HG02798 (cell line): ENCODE data around the gene TXK.
A peak's percentile ranks its signal among the peaks of the same experiment; 100 is the strongest.

Source experiments
- ATAC-seq: cut with Tn5 transposase; IDR thresholded peaks from one replicate; pipeline ENCODE4 v1.9.1; 2021; ENCODE audit warnings: mild to moderate bottlenecking; ENCODE audit not compliant: unreplicated experiment, poor library complexity

TXK gene

GRCh38 chr4:48138936-48139335, 4.9 kb upstream of the TXK start:
- peak; percentile 83 for ATAC-seq

GRCh38 chr4:48138511-48138910, 4.5 kb upstream of the TXK start:
- ATAC-seq: no peak

DNA sequence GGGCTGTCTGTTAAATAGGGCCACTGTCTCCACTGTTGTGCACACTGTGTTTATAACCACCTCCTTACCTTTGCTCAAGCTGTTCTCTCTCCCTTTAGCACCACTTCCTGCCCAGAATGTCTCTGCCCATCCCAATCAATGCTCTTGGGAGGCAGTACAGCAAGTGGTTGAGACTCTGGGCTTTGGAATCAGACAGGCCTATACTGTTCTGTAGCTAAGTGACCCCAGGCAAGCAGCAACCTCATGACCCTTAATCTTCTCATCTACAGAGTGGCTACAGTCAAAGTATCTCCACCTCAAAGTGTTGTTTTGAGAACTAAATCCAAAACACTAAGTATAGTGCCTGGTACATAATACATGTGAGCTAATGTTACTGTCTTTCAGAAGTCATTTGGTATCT, 3.8 kb upstream of the TXK start:
- no peak for ATAC-seq

GRCh38 chr4:48133669-48134068, 381 bp downstream of the TXK start:
- ATAC-seq: no peak

GRCh38 chr4:48131736-48132135, 2.3 kb downstream of the TXK start:
- no peak for ATAC-seq

GRCh38 chr4:48130100-48130499, 4.0 kb downstream of the TXK start:
- no peak for ATAC-seq

DNA sequence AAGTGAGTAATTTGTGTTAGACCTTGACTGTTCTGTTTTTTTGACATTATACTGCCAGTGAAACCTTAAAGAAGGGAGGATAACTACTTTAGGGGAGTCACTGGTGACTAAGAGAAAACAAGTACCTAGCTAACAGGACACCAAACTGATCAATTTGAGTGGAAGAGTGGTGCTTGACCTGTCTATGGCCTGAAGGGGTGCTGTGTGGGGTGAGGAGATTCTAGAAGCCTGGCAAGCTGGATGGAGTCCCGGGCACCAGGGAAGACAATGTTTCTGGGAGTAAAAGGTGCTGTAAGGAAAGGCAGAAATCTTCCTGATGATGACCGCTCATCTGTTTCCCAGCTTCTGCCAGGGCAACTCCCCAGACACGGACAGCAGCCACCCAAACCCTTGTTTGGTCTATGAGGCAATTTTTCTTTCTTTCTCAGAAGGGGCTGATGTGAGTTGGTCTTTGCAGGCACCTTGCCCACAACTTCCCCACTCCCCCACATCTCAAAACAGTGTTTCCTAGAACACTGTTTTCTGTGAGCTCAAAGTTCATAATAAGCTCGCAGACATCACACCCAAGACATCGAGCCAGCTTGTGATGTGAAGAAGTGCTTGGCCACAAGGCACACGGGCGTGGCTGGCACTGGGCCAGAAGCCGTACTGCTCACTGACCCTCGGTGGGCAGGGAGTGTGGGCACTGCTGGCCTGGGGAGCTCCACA, 4.6 kb downstream of the TXK start:
- ATAC-seq: no peak

- peak; percentile 85 for ATAC-seq
These were observed 6.2 kb downstream of the TXK start for GRCh38 chr4:48127682-48128404.

DNA sequence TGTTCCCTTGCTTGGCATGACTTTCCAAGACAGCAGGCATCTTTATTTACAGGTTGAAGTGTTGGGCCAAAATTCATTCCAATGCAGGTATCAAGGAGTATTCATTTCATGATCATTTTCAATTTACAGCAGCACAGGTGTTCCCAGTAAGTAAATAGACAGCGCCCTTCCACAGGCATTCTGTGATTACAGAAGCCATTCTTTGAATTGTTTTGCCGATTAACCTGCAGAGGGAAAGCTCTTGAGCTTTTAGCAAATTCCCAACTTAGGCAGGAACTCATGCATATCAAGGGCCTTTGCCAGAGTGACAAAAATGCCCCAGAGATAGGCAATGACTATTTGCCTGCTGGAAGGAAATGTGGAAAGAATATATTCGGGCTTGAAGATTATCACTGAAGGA, 6.8 kb downstream of the TXK start:
- ATAC-seq: no peak

GRCh38 chr4:48126621-48127020, 7.4 kb downstream of the TXK start:
- ATAC-seq: no peak

GRCh38 chr4:48124870-48125269, 9.2 kb downstream of the TXK start:
- no peak for ATAC-seq

- no peak for ATAC-seq
These were observed 11.3 kb downstream of the TXK start for GRCh38 chr4:48122756-48123155.

DNA sequence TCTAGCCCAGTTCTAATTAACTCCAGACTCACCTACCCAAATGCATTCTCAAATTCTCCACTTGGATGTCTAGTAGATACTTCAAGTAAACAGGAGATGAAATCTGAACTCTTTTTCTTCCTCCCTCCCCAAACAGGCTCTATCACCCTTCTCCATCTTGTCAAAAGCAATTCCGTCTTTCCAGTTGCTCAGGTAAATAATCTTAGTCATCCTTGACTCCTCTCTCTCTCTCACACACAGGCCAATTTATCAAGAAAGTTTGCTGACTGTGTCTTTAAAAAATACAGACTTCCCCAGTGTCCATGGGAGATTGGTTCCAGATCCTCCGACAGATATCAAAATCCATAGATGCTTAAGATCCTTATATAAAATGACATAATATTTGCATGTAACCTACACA, 12.9 kb downstream of the TXK start:
- ATAC-seq: no peak

GRCh38 chr4:48120132-48120531, 13.9 kb downstream of the TXK start:
- ATAC-seq: no peak

DNA sequence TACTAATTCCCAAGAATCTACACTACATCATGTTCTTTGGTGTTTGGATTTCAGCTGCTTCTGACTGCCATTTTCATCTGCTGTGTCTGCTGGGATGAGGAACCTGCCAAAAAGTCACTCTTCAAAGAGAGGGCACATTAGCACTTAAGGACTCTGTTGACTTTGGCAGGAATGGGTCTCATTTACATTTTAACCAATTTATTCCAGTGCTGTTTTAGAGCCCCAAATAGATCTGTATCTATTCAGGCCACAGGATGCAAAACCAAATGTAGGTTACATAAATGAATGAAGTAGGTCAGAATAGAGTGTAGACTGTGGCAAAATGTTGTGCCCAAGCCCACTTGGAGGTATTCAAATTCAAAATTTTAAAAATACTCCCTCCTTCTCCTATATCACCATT, 14.4 kb downstream of the TXK start:
- no peak for ATAC-seq

GRCh38 chr4:48118081-48118480, 16.0 kb downstream of the TXK start:
- ATAC-seq: no peak

DNA sequence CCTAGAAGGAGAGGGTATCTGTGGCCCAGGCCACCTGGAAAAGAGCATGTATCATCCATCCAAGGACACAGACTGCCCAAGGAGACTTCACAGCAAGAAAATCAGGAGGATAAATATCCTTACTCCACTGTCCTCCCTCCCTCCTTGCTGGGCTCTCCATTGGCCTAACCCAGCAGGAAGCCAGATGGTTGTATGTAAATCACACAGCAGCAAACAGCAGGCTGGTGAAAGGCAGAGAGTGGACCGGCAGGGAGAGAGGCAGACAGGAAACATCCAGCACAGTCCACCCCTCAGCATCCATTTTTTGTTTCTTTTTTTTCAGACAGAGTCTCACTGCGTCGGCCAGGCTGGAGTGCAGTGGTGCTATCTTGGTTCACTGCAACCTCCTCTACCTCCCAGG, 17.5 kb downstream of the TXK start:
- ATAC-seq: no peak

DNA sequence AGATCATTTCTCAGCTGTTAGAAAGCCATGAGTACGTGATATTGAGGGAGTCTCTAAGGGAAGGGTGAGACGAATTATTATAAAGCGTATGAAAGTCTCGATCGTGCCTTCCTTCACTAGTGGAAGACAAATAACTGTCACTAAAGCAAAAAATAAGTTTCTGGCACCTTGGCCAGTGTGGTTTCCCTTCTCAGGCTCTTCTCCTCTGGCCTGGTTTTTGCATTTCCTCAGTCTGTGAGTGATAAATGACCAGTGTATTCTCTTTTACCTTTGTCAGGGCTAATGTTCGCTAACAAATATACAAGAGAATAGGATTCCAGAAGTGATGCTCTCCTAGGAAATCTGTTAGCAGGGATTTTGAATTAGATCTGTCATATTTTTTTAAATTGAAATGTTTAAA, 19.6 kb downstream of the TXK start:
- no peak for ATAC-seq

GRCh38 chr4:48112017-48112667, 21.9 kb downstream of the TXK start:
- no peak for ATAC-seq

DNA sequence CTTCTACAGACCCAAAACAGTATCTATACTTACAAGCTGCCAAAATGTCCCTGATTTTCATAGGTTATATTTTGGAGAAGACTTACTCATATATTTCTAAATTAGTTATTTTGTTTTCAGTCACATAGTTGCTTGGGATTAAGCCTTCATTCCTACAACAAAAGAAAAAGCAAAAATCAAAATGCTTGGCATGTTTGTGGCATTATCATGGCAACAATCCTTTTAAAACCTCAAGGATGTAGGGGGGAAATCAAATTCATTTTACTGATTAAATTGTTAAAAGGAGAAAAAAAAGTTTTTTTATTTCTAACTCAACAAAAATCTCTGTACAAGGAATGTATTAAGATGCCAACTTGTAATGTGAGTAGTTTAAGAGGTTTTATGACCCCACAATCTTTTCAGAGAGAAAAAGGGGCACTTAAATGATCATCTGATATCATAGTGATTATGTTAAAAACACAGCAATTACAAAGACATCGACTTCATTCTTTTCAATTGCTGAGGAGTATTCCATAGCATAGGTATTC, 23.5 kb downstream of the TXK start:
- ATAC-seq: no peak
